HEK293T (cell line): ENCODE measurements around the gene RPL15.

Experiments used
- ARNT ChIP-seq: fragments of 450-650 bp; IDR thresholded peaks from 2 replicates; pipeline ENCODE4 v1.6.1; 2017; ENCODE audit warnings: mild to moderate bottlenecking
- FOXK2 ChIP-seq: fragments of 450-650 bp; IDR thresholded peaks from 2 replicates; pipeline ENCODE4 v1.6.1; 2016; ENCODE audit warnings: mild to moderate bottlenecking
- FOXM1 ChIP-seq: fragments of 450-650 bp; IDR thresholded peaks from 2 replicates; pipeline ENCODE4 v1.6.1; 2017; ENCODE audit warnings: mild to moderate bottlenecking, borderline replicate concordance
- HDGF ChIP-seq: fragments of 450-650 bp; IDR thresholded peaks from 2 replicates; pipeline ENCODE4 v1.6.1; 2017; ENCODE audit warnings: antibody characterized with exemption, borderline replicate concordance
- SUZ12 ChIP-seq: fragments of 450-650 bp; IDR thresholded peaks from 2 replicates; pipeline ENCODE4 v1.6.1; 2016; ENCODE audit warnings: mild to moderate bottlenecking
- TF ChIP-seq, protein P1 (sequence below): fragments of 450-650 bp; IDR thresholded peaks from 2 replicates; pipeline ENCODE4 v1.6.1; 2016

DNA sequence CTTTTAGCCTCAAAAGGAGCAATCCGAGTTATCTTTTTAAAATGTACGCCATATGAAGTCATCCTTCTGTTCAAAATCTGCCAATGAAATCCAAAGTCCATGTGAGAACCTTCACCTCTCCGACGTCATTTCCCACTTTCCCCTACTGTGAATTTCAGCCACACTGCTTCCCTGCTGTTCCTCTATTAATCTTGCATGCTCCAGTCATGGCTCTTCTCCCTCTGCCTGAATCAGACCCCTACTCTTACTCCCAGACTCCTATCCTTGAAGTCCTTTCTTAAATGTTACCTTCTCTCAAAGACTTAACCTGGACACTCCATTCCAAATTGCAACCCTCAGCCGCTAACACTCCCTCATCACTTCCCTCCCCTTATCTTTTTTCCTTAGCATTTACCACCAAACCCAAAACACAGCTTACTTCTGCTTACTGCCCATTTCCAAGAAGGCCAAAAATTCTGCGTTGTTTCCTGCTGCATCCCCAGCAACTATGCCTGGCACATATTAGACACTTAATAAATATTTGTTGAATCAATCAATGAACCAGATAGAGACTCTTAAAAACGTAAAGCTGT, 1.3 kb upstream of the RPL15 start:
- no peak for TF ChIP-seq SUZ12
- no peak for TF ChIP-seq FOXM1
- no peak for TF ChIP-seq HDGF
- no peak for TF ChIP-seq ARNT
- TF ChIP-seq FOXK2: no peak
- TF ChIP-seq, protein P1, sequence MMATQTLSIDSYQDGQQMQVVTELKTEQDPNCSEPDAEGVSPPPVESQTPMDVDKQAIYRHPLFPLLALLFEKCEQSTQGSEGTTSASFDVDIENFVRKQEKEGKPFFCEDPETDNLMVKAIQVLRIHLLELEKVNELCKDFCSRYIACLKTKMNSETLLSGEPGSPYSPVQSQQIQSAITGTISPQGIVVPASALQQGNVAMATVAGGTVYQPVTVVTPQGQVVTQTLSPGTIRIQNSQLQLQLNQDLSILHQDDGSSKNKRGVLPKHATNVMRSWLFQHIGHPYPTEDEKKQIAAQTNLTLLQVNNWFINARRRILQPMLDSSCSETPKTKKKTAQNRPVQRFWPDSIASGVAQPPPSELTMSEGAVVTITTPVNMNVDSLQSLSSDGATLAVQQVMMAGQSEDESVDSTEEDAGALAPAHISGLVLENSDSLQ: peak; percentile 77
